PFSK-1 (cell line): ENCODE measurements around the gene APBA2.

ENCODE experiments used
- POLR2AphosphoS5 ChIP-seq: IDR thresholded peaks from 2 replicates; pipeline ENCODE4 v1.6.1; 2012; ENCODE audit warnings: low read depth, mild to moderate bottlenecking, control low read depth, low read length, moderate library complexity
- REST ChIP-seq, 2 experiments: IDR thresholded peaks; 2 replicates each; pipeline versions ENCODE4 v1.6.1 to v1.8.0; 2011 to 2012; ENCODE audit warnings: low read depth in 2 of 2, low read length in 2 of 2, control low read depth in 1 of 2, inconsistent platforms in 1 of 2, mild to moderate bottlenecking in 1 of 2, moderate library complexity in 1 of 2; ENCODE audit not compliant: insufficient read depth in 1 of 2
- SIN3A ChIP-seq: IDR thresholded peaks from 2 replicates; pipeline ENCODE4 v1.6.1; 2012; ENCODE audit warnings: mild to moderate bottlenecking, low read length, moderate library complexity, borderline replicate concordance; ENCODE audit not compliant: insufficient read depth

- TF ChIP-seq POLR2AphosphoS5 = no peak
- TF ChIP-seq REST (IDR thresholded peaks at IDR 0.05; ENCODE audit: insufficient read depth in 1 of 2, low read depth in 2 of 2, low read length in 2 of 2) = no peak
- TF ChIP-seq SIN3A = no peak
Observed at GRCh38 chr15:28942046-28942445, 56.3 kb downstream of the APBA2 start.
